ENCODE results near the gene B4GALT6. TPM values are rescaled to one million over a fixed set of nuclear protein-coding genes. Genes with fewer than 3 reads are reported as not detected.

The B4GALT6 gene
- total and polyA plus RNA-seq, 10 of the 15 experiments (the other 5 are each of a cell fraction or from before 2014, with no cell fraction given), result 11.9 to 47.4 (median 18.0) TPM

GRCh38 chr18:31658670-31659575 is 25.5 kb downstream of the B4GALT6 start (continued):
- no peak for TF ChIP-seq CUX1 (IDR thresholded peaks at IDR 0.05; ENCODE audit: insufficient replicate concordance, low read depth, low read length)
- TF ChIP-seq IKZF1 (conservative IDR thresholded peaks at IDR 0.05), result peak; percentile 18
- TF ChIP-seq BCL3 (IDR thresholded peaks at IDR 0.05; ENCODE audit: borderline replicate concordance, insufficient read depth, low read depth, low read length, poor library complexity, severe bottlenecking), result peak; percentile 55
- 0 out of 2 replicates have a peak, but pooled peaks have one; percentile 4 for TF ChIP-seq NR2F1 (conservative IDR thresholded peaks at IDR 0.05)
- TF ChIP-seq TBL1XR1 (IDR thresholded peaks at IDR 0.05; ENCODE audit: low read depth, low read length), result no peak
- peak; percentile 44 for TF ChIP-seq SKIL (IDR thresholded peaks at IDR 0.05; ENCODE audit: low read depth, poor library complexity, severe bottlenecking)
- TF ChIP-seq KDM1A (IDR thresholded peaks at IDR 0.05; ENCODE audit: borderline replicate concordance), result no peak
- TF ChIP-seq MTA3 (IDR thresholded peaks at IDR 0.05; ENCODE audit: borderline replicate concordance, low read length), result peak; percentile 29; the same call in 1 of the 2 replicates
- no peak for TF ChIP-seq MAX (IDR thresholded peaks at IDR 0.05; ENCODE audit: low read depth, low read length)
- TF ChIP-seq DPF2 (IDR thresholded peaks at IDR 0.05), result no peak; the same call in none of the 2 replicates
- no peak for TF ChIP-seq SMC3 (IDR thresholded peaks at IDR 0.05; ENCODE audit: borderline replicate concordance, low read length)
- TF ChIP-seq CREB1 (IDR thresholded peaks at IDR 0.05; ENCODE audit: low read depth), result peak; percentile 85
- TF ChIP-seq ATF2 (IDR thresholded peaks at IDR 0.05; ENCODE audit: low read length), result peak; percentile 93
- TF ChIP-seq ZZZ3 (IDR thresholded peaks at IDR 0.05; ENCODE audit: control insufficient read depth, insufficient read length, low read depth), result no peak
- no peak; a peak in 1 of 4 replicates for TF ChIP-seq BHLHE40 (IDR thresholded peaks at IDR 0.05; ENCODE audit: borderline replicate concordance in 1 of 2, low read depth in 2 of 2, low read length in 1 of 2)
- no peak for TF ChIP-seq SMAD1 (IDR thresholded peaks at IDR 0.05; ENCODE audit: low read depth, partially characterized antibody)
- no peak for TF ChIP-seq STAT1 (conservative IDR thresholded peaks at IDR 0.05)
- TF ChIP-seq SMAD5 (IDR thresholded peaks at IDR 0.05; ENCODE audit: low read depth), result no peak
